Muscle of back (tissue), 11 donors: ENCODE data around the gene EEF2K. TPM values are rescaled to one million over a fixed set of nuclear protein-coding genes. Genes with fewer than 3 reads are reported as not detected.

Source experiments
- DNase-seq, 3 donors: peaks; one replicate each; pipeline versions ENCODE4 v3.0.0 to v3.0.0-alpha.2; 2013
- polyA plus RNA-seq, 10 donors: library from polyadenylated mRNA; unstranded; fragments of 120-200 nt; gene quantifications; one replicate each; pipeline ENCODE4 v1.2.1, GENCODE V29; 2013; ENCODE audit not compliant: insufficient read length in 10 of 10

Gene EEF2K
- polyA plus RNA-seq, 10 donors, result 28.9 to 60.6 (median 45.6) TPM

GRCh38 chr16:22235839-22236745 is 30.0 kb downstream of the EEF2K start:
- DNase-seq, result no peak

- DNase-seq, result no peak
Measured at GRCh38 chr16:22239131-22239805, 33.2 kb downstream of the EEF2K start.

- DNase-seq, result peak; percentile 80 to 93 (median 87)
Measured at GRCh38 chr16:22240023-22240710, 34.1 kb downstream of the EEF2K start.

DNA sequence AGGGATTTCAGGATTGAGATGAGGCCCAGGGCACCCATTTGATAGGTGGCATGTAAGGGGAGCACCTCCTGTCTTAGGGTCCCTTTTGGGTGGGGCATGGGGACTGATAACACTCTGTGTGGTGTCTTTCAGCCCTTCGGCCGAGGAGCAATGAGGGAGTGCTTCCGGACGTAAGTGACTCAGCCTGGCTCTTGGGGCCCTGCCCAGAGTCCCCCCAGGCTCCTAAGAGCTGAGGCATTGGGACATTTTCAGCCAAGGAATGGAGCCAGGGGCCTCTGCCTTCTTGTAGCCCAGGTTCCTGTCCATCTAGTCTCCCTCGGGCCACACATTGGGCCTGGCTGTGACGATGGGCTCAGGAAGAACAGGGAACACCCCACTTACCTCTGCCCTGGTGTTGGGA is 44.4 kb downstream of the EEF2K start:
- no peak for DNase-seq

DNA sequence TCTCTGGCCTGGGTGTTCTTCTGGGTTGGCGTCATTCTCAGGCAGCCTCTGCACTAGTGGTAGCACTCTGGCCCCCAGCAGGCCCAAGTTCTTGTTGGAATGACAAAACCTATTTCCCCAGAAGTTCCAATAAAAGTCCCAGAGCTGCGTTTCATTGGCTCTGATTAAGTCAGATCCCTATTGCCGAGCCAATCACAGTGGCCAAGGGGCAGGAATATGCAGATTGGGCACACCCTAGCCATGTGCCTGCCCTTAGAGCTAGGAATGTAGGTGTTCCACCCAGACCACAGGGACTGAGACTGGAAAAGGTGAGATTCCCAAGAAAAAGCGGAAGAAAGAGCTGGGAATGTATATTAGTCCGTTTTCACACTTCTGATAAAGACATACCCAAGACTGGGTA is 46.2 kb downstream of the EEF2K start:
- DNase-seq, result no peak

DNA sequence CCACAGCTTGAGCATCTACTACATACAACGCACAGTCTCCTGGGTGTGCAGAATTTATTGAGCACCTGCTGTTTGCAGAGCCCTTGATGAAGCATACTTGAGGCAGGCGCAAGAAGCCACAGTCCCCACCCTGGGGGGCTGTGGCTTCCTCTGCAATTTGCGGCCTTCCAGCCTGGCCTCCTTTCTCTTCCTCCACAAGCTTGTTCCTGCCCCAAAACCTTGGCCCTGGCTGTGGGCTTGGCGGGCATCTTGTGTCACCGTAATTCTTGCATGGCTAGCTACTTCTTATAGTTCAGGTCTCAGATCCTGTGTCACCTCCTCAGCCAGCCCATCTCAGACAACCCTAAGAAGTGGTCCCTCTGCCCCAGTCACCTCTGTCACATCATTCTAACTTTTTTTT is 47.2 kb downstream of the EEF2K start:
- DNase-seq, result no peak

DNA sequence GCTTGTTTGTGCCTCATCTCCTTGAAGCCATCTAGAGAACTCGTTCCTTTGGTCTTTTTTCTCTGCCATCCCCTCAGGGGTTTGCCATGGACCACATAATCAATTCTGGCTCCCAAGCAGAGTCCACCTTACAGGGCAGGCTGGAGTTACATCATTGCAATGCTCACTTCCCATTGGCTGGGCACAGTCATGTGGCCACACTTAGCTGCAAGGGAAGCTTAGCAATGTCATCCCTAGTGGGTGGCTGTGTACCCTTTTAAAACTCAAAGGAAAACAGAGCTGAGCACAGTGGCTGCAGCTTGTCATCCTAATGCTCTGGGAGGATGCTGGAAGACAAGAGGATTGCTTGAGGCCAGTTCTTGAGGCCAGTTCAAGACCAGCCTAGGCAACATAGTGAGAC is 49.3 kb downstream of the EEF2K start:
- DNase-seq, result no peak

DNA sequence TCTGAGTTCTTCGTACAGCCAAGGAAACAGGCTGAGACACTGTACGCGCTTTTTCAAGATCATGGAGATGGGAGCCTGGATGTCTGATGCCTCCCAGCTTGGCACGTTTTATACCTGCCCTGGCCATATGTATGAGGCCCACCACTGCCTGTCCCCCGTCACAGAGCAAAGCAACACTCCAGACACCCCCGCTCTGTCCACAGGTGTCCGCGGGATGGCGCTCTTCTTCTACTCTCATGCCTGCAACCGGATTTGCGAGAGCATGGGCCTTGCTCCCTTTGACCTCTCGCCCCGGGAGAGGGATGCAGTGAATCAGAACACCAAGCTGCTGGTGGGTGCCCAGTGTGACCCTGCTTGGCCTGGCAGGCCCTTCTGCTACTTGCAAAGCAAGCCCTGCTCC is 51.4 kb downstream of the EEF2K start:
- no peak for DNase-seq

DNA sequence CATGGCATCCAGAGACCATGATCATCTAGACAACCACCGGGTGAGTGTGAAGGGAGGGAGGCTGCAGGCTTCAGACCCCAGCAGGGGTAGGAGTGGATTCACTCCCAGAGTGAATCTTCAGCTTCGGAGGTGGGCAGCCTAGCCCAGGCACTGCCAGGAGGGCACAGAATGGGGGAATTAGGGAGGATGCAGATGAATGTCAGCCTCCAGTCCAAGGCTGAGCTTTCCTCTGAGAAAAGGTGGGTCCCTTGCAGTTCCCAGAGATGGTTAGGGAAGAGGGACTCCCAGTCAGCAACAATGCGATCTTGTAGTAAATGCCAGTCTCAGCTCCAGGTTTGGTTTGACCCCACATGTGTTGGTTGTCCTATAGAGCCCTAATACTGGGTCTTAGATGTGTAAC is 54.4 kb downstream of the EEF2K start:
- no peak for DNase-seq

DNA sequence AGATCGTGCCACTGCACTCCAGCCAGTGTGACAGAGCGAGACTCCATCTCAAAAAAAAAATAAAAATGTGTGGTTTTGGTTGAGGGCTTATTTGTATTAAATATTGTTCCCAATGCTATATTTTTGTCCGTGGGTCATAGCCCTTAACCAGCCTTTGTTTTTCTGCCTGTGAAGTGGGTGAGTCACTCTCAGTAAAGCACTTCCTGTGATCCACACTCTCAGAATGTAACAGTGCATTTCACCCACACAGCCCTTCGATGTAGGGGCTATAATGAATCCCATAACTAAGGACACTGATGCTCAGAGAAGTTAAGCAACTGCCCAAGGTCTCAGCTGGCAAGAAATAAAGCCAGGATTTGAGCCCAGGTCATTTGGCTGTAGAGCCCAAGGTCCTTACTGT is 56.4 kb downstream of the EEF2K start:
- DNase-seq, result no peak

- DNase-seq, result no peak
Measured at GRCh38 chr16:22264786-22265185, 58.7 kb downstream of the EEF2K start.

GRCh38 chr16:22265351-22265750 is 59.3 kb downstream of the EEF2K start:
- DNase-seq, result no peak

DNA sequence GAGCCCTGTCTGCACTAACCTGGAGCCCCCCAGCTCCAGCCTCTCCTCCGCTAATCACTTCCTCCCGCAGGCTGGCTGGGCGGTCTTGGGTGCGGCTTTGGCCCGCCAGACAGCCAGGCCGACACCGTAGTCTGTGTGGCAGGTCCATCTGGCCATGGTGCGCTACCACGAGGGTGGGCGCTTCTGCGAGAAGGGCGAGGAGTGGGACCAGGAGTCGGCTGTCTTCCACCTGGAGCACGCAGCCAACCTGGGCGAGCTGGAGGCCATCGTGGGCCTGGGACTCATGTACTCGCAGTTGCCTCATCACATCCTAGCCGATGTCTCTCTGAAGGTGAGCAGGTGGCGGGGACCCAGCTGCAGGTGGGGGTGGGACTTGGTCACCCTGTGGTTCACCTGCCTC is 60.5 kb downstream of the EEF2K start:
- no peak for DNase-seq

DNA sequence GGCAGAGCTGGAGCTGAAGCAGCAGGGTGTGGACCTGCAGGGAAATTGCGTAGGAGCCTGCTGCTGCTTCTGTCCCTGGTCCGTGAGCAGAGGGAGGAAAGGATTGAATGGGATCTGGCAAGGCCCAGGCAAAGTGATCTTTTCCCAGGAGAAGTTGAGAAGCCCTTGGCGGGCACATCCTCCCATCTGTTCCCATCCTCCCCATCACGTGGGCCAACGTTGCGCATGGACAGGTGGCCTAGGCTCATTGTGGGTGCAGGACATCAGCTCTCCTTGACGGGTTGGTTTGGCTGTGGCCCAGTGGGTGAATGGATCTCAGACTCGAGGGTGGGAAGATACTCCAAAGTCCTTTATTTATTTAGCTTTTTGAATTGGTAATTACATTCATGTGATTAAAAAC is 61.7 kb downstream of the EEF2K start:
- DNase-seq, result no peak

DNA sequence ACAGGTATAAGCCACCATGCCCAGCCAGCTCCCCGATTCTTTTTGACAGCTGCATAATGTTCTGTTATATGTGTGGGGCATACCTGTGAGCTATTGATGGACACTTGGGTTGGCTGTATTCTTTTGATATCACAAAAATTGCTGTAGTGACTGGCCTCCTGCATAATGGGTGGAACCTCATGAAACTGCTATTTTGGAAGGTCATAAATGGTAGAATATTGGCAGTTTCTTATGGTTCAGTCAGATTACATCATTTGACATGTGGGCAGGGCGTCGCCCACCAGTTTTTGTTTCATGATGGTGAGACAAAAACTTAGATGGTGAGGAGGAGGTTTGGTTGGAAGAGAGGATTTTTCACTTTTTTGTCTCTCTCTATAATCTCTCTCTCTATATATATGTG is 64.4 kb downstream of the EEF2K start:
- no peak for DNase-seq

- no peak for DNase-seq
Measured at GRCh38 chr16:22272870-22273650, 67.0 kb downstream of the EEF2K start.

DNA sequence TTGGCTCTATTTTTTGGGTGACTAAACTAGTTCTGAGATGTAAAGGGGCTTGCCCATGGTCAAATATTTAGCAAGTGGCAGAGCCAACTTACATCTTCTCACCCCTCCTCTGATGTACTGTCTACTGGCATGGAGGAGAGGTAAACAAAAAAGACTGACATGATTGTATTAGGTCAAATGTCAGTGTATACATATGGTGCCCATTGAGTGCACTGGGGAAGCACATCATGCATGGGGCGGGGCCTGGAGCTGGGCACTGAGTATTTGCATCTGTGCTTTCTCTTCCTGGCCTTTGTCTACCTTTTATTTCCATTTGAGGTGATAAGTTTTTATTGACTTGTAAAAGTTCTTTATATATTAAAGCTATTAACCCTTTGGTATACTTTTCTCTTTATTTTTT is 68.8 kb downstream of the EEF2K start:
- DNase-seq, result no peak

DNA sequence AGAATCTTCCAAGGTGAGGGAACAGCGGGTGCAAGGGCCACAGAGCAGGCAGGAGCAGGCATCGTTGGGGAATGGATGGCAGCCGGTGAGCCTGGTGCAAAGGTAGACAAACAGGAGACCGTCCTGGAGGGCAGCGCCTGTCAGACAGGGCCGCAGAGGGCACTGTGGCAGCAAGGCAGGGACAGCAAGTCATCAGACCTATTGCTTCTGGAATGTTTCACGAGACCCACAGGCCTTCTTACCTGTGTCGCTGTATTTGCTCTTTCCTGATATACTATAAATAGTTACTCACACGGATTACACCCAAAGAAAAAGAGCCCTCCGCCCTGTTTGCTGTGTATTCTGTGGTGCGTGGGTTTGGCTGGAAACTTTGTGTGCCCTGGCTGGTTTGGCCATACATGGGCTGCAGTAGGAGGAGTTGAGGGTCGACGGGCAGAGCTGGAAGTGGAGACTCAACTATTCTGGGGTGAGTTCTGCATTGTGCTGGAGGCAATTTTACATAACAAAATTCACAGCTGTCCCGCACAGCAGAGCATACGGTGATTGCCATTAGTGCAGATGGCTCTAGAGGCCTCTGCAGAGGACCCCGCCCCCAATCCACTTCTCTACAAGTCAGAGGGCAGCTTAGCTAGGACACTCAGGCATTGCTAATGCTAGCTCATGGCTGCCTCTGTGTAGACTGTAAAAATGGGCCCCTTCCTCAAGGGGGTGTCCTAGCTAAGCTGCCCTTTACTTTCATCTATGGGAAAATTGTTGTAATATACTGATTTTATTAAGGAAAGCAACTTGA is 72.6 kb downstream of the EEF2K start:
- DNase-seq, result no peak

GRCh38 chr16:22282254-22282892 is 76.3 kb downstream of the EEF2K start:
- no peak for DNase-seq

DNA sequence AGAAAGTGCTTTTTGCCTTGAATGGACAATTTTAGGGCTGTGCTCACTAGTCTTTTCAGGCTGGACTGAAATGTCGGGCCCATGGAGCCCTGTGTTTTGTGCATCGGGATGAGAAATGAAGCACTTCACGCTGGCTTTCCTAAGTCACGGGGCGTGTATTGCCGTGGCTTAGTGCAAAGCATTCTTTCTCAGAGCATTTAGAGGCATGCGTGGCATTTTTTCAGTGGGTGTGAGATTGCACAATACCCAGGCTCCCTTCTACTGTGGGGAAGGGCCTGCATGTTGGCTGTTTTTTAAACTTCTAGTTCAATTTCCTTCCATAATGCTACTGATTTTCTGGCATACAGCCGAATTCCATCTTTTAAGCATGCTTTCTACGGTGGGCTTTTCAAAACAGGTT is 78.6 kb downstream of the EEF2K start:
- DNase-seq, result no peak

DNA sequence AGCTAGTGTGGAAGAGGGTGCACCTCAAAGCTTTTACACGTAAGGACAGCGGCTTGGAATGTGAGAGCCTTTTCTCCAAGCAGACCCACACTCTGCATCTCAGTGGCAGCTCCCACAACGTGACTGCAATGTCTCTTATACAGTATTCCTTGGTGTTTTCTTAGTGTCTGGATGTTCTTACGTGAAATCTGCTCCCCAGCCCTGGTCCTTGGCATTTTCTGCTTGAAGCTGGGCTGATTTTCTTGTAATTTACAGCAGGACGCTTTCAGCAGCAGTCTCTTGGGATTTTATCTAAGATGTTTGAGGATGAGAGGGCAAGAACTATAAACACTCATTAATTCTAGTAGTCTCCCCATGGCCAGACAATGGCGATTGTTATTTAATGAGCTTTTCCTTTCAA is 79.0 kb downstream of the EEF2K start:
- no peak for DNase-seq
